HG02763 (cell line): Measurements from ENCODE around the gene INHBB.

Experiments
- ATAC-seq: cut with Tn5 transposase; IDR thresholded peaks from one replicate; pipeline ENCODE4 v1.9.1; 2021; ENCODE audit warnings: mild to moderate bottlenecking, moderate library complexity; ENCODE audit not compliant: unreplicated experiment

INHBB gene

DNA sequence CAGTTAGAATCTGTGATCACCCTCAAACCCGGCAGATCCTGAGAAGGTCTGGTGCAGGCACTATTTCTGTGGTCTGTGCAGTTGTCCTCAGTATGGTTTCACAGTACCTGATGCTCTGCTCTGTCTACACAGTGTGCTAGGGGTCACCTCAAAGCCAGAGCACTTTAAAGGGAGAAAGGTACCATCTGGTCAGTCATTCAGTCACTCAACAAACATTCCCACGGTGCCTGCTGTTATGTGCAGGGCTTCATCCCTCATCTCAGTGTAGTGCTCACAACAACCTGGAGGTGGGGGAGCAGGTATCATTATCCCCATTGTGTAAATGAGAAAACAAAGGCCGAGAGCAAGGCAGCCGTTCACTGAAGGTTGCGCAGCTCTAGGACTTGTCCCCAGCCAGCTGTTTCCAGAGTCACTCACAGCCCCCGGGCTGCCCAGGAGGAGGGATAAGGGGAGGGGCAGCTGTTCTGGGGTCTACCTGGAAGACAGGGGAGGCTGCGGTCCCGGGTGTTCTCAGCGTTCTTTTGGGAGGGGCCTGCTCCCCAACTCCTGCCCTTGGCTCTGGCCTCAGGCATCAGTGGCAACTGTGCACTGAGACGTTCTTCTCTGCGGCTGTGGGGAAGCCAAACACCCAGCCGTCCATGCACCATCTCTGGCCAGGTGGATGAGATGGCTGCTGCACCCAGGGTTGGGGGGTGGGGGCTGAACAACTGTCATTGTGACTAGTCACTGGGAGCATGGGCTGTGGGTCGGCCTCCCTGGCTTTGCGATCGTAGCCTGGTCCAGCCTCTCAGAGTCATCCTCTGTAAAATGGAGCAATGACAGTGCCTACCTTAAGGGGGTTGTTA is 9.2 kb downstream of the INHBB start:
- no peak for ATAC-seq

DNA sequence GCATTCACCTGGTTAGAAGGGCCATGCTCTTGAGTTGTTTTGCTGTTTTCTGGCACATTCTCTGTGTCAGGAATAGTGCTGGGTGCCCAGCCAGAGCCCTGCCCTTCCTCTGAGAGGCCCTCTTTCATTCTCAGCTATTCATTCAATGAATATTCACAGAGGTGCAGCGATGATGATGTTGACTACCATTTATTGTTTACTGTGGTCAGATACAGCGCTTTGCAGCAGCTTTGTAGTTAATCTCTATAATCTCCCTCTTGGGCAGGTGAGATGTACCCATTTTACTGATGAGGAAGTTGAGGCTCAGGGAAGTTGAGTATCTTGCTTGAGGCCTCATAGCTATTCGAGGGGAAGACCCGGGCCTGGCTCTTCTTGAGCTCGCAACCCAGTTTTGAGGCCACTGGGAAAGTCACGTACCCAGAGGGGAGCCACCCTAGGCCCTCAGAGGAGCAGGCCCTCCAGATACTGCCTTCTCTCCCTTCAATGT is 9.9 kb downstream of the INHBB start:
- ATAC-seq: no peak

DNA sequence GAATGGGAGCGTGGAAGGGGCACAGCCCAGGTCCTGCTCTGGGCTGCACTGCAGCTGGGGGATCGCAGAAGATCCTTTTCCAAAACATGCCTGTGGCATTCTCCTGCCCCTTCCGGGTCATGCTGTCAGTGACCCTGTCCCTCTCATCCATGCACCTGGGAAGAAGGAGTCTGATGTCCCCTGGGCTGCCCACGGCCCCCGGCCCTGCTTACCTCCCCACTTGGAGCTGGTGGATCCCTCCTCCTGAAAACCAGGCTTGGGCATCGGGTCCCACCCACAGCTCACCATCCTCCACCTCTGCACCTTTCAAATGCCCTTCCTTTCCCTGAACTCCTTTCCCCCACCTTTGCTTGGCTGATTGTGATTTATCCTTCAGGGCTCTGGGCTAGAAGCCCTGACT is 11.8 kb downstream of the INHBB start:
- no peak for ATAC-seq

DNA sequence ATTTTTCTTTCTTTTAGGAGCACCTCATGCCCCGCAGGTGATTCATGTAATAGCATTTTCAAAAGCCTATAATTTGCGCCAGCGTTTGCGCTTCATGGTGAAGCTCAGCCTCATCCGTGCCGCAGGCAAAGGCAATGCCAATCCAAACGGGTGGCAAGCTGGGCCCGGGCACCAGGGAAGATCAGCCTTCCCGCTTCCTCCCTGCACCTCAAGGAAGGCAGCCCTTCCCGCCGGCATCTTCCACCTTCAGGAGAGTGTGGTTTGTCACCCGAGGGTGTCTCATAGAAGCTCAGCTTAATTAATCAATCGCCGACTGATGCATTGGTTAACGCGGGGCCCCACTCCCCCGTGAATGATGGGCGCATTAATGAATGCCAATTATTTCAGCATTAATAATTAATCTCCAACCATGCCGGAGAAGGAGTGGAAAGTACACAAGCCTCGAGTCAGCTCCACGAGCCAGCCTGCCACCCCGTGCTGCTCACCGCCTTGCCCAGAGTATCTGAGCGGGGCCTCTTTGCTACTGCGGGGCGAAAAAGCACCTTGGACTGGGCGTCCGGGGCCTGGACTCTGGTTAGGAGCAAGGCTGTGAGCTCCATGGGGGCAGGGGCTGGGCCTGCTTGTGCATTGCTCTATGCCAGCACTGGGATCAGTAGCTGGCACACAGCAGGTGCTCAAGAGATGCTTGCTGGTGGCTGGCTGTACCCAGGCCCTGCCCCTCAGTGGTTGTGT is 13.0 kb downstream of the INHBB start:
- ATAC-seq: no peak

DNA sequence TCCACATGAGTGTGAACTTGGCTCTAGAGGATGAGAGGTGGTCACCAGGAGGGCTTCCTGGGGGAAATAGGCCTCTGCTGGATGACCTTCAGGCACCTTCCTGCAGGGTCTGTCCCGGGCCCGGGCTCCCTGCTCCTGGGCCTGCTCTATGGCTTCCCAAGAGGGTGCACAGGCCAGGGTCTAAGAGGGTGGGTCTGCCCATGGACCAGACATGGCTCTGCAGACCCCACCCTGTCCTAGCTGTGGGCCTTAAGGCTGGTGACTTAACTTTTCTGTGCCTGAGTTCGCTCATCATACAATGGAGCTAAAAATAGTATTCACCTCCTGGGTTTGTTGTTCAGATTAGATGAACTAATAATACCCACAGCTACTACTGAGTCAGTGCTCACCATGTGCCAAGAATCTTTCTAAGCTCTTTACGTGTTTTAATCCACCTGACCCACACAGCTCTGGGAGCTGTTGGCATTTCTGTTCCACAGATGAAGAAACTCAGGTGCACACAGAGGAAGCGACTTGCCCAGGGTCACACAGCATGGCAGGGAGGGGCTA is 14.4 kb downstream of the INHBB start:
- no peak for ATAC-seq

DNA sequence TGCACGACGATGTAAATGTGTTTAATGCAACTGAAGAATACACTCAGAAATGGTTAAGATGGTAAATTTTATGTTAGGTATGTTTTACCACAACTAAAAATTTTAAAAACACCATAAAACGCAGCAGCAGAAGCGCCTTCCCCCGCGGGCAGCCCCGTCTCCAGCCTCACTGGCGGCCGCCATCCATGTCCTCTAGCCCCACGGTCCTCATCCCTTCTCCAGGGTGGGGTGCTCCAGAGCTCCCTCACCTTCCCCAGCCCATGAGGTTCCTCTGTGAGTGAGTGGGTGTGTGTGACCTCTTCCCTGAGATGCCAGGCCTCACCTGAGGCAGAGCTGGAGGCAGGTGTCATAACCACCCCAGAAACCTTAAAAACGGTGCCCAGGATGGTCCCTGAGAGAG is 17.0 kb downstream of the INHBB start:
- ATAC-seq: no peak

DNA sequence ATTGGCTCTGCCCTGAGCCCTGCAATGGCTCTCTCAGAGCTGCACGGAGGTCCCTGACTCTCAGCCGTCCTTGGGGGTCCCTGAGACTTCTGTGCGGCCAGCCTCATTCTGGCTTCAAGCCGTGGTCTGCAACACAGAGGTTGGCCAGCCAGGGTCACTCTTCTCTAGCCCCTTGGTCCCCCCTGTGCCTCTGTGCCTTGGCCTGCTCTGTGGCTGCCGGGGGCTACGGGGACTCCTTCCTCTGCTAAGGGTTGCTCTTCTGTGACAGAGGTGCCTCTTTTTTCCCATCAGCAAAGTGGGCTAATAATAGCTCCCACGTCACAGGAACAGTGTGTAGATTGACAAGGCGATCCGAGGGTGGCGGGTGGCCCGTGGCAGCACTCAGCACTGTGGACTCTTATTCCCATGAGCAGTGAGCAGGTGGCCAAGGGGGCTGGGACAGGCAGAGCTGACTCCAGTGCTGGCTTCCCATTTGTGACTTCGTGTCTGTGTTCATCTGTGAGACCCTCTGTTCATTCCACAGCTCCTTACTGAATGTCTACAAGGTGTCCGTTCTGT is 19.4 kb downstream of the INHBB start:
- ATAC-seq: no peak

DNA sequence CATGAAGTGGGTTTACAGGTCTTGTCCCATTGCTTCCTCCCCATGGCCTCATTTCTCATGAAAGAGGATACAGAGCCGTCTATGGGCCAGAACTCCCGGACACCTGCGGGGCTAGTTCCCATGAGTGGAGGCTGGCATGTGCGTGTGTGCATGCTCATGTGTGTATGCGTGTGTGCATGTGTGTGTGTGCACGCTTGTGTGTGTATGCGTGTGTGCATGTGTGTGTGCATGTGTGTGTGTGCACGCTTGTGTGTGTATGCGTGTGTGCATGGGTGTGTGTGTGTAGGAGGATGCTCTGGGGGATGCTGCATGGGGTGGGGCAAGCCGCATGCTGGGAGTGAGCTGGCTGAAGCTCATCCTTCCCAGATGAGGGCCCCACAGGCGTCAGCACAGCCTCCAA is 20.8 kb downstream of the INHBB start:
- ATAC-seq: no peak

DNA sequence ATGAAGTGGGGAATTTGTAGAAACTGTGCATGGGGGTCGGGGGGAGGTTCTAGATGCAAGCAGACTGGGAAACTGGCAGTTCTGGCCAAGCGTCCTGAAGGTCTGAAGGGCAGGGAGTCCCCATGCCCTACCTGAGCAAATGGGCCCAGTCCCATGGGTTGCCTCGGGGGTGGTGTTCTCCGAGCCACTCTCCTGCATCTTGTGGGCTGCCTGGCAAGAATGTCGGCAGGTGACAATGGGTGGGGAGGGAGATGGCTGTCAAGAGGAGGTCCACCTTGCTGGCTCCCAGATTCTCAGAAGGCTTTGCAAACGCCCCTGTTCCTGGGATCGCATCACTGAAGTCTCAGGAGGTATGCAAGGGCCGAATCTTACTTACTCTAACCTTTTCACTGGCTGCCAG is 21.3 kb downstream of the INHBB start:
- ATAC-seq: no peak

DNA sequence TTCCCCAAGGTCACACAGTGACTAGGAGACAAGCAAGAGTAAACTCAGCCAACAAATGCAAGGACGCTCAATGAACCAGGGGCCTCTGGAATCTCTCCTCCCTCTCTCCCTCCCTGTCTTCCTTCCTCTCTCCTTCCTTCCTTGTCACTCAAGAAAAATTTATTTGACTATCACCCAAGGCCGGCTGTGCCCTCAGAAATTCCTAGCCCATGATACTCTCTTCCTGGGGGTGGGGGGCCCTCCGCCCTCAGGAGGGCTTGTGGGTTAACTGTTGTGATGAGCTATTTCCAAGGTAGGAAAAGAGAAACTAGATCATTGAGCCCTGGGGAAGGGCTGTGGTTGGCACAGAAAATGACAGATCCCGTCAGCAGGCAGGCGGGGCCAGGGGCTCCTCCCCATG is 21.7 kb downstream of the INHBB start:
- ATAC-seq: no peak

DNA sequence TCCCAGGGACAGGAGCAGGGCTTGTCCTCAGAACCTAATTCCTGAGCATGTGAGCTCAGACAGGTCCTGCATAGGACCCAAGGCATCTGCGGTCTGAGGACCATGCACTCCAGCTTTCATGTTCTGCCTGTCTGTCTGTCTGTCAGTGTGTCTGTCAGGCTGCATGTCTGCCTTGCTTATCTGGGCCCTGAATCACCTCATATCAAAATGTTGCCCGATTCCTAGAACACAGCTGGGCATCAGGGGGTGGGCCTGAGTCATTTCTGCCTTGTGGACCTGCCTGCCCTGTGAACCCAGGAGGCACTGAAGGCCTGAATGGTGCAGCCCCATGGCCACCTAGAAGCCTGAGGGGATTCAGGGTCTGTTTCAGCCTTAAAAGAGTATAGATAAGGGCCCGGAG is 22.1 kb downstream of the INHBB start:
- ATAC-seq: no peak

DNA sequence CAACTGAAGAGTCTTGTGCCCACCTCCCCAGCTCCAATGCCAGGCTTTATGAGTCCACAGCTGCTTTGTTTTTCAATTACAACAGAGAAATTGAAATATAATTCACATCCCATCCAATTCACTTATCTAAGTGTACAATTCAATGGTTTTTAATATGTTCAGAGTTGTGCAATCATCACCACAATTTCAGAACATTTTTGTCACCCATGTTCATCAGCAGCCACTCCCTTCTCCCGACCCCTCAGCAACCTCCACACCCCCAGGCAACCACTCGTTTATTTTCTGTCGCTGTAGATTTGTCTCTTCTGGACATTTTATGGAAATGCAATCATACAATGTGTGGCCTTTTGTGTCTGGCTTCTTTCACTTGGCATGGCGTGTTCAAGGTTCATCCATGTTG is 23.3 kb downstream of the INHBB start:
- ATAC-seq: no peak

DNA sequence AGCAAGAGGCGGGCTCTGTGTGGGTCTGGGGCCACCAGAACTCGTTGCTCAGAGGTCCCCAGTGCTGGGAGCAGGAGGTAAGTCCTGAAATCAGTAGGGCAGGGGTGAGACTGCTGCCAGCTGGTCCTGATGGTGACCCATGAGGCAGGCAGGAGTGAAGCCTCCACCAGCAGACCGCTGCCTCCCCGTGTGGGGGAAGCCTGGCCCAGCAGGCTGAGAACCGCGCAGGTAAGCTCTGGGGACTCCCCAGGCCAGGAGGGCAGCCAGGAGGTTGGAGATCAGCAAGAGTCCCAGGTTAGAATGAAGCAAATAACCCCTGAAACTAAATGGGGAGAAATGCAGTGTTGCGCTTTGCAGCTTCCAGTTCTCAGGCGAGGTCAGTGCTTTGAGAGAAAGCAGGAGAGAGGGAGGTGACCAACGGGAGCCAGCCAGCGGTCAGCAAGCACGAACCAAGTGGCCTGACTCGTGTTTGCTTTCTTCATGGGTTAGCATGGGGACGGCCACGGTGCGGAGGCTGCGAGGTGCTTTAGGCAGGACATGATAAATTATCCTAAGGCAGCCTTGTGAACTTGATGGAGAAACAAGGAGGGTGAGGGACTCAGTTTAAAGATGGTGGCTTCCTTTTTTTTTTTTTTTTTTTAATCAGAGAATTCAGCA is 26.2 kb downstream of the INHBB start:
- no peak for ATAC-seq

DNA sequence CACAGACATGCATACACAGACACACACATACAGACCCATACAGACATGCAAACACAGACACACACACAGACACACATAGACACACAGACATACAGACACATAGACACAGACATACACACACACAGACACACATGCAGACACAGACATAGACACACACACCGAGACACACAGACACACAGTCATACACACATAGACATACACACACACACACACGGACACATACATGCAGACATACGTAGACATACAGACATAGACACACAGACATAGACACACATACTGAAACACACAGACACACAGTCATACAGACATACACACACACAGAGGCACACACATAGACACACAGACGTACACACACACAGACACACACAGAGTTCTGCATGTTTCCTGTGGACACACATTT is 26.9 kb downstream of the INHBB start:
- ATAC-seq: no peak

DNA sequence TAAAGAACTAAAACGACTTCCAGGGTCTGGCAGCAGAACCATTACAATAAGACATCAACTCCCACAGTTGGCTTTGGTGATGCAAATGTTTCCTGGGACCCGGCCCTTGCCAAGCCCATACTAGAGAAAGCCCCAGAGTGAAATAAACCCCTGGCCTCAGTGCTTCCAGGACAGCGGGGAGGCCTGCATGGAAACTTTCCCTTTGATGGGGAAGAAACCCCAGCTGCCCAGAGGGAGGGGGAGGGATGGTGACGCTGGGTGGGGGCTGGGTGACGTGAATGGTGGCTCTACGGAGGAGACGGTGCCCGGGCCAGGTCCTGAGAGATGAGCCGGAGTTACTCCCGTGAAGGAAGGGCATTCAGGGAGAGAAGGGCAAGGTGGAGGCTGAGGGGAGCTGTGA is 27.5 kb downstream of the INHBB start:
- no peak for ATAC-seq

DNA sequence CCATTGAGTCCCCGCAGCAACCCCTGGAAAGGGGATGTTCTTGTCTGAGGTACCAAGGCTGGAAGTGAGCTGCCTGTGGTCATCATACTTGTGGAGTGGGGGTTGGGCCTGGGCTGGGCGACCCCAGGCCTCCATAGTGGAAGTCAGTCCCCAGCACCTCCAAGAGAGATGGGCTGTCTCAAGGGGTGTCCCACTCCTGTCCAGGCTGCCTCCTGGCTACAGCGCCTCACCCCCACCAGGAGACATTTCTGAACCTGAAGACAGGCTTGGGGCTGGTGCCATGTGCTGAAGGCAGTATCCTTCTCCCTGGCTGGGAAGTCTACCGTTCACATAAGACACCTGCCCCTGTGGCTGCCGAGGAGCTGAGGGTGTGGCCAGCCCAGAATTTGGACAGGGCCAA is 28.9 kb downstream of the INHBB start:
- no peak for ATAC-seq

DNA sequence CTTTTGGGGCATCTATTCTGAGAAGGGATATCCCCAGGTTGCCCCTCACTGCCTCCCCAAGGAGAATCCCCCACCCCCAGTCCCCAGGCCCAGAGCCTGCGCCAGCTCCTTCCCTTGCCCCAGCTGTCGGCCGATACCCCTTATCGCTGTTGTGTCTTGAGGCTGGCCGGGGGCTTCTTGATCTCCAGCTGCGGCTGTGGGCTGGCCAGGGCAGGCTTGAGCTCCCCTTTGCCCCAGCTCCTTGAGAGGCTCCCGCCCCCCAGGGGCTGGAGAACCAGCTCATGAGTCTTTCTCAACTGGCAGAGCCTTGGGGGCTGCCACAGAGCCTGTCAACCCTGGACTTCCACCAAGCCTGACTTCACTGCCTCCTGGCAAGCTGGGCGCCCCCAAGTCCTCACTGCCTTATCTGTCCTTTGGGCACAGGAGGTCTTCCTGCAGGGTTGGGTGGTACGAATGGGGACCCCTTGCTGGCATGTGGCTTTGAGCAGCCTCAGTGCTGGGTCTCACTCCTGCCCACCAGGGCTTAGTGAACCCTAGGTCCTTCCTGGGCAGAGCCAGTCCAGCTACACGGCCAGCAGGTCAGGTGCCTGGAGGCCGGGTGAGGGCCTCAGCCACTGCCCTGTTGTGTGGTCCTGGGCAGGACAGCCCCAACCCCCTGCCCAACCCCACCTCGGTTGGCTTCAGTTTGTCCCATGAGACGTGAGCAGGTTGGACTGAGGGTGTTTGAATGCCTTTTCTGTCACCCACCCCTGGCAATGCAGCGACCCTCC is 29.5 kb downstream of the INHBB start:
- no peak for ATAC-seq

DNA sequence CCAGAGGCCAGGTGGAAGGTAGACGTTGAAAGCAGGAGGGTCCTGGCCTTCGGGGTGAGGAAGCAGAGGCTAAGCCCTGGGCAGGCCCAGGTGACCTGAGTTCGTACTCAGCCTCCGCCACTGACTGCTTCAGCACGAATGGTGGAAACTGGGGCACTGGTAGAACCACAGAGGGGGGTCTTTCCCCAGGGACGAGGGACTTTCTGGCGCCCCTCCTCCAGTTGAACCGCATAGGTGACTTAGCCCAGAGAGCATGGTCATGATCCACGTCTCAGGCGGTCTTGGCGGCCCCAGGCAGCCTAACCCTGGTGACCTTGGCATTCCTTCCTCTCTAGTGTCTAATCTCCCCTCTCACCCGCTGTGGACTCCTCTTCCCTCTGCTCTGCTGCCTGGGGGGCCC is 30.2 kb downstream of the INHBB start:
- no peak for ATAC-seq

DNA sequence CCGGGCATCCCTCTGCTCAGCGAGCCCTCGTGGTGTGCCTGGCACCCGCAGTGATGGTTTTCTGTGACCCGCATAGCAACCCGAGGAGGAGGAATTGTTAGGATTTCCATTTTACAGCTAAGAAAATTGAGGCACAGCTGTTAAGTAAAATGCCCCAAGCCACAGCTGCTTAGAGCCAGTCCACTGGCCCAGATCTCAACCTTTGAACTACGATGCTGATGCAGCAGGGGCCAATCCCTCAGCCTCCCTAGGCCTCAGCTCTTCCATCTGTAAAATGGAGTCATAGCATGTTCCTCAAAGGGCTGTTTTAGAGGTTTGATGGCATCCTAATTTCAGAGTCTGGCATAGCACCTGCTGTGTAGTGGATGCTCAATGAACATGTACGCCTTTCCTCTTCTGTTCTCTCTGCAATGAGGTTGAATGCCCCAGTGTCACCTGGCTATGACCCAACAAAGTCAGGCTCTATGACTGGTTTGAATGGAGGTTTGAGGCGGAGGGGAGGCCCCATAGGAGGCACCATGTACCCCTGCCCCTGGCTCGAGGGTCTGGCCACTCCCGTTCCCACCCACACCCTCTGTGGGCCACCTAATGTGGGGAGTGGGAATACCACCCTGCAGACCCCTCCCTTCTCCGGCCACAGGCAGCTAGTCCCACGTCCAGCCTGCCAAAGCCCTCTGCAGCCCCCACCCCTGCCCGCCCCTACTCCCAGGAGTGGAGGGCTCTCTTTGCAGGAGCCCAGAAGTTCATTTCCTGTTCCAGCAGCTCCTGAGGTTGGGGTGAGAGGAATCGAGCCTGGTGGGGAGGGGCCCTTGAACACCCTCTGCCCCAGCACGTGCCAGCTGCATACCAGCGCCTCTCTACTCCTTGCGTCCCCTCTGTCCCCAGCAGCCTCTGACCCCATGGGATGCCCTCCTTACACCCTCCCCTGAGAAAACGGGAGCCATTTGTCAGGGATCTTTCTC is 31.0 kb downstream of the INHBB start:
- ATAC-seq: no peak
